DOHH2 (cell line): ENCODE measurements around the gene SAP130.

ENCODE experiments used
- H3F3A ChIP-seq: fragments of 200-600 bp; sonication (generic), shearing (Covaris generic); 2 replicates; pipeline ENCODE4 v1.6.0; 2016; ENCODE audit warnings: antibody characterized with exemption, mild to moderate bottlenecking; ENCODE audit not compliant: control insufficient read depth, insufficient read depth
- H3K27ac ChIP-seq: fragments of 200-600 bp; sonication (generic); 2 replicates; pipeline ENCODE4 v1.5.1; 2014; ENCODE audit warnings: low read depth, mild to moderate bottlenecking, low read length, moderate library complexity
- H3K27me3 ChIP-seq: fragments of 200-600 bp; sonication (generic); 2 replicates; pipeline ENCODE4 v1.6.1; 2014; ENCODE audit warnings: mild to moderate bottlenecking, low read length, mixed read lengths; ENCODE audit not compliant: control insufficient read depth
- H3K36me3 ChIP-seq: fragments of 200-600 bp; sonication (generic); 2 replicates; pipeline ENCODE4 v1.6.1; 2014; ENCODE audit warnings: mild to moderate bottlenecking, low read length, moderate library complexity, mixed read lengths; ENCODE audit not compliant: control insufficient read depth
- H3K4me1 ChIP-seq: fragments of 200-600 bp; sonication (generic); 2 replicates; pipeline ENCODE4 v1.6.1; 2014; ENCODE audit warnings: mild to moderate bottlenecking, low read length, mixed read lengths; ENCODE audit not compliant: control insufficient read depth
- H3K4me2 ChIP-seq: fragments of 200-600 bp; sonication (generic); 2 replicates; pipeline ENCODE4 v1.6.0; 2014; ENCODE audit warnings: mild to moderate bottlenecking, low read length, moderate library complexity
- H3K4me3 ChIP-seq: fragments of 200-600 bp; sonication (generic); 2 replicates; pipeline ENCODE4 v1.5.1; 2014; ENCODE audit warnings: mild to moderate bottlenecking, low read length, mixed read lengths
- H3K79me2 ChIP-seq: fragments of 200-600 bp; sonication (generic); 2 replicates; pipeline ENCODE4 v1.6.1; 2014; ENCODE audit warnings: mild to moderate bottlenecking, low read length, mixed read lengths; ENCODE audit not compliant: control insufficient read depth
- H3K9me2 ChIP-seq: fragments of 200-600 bp; sonication (generic); replicated peaks from 2 replicates; pipeline ENCODE4 v1.6.1; 2014; ENCODE audit warnings: mild to moderate bottlenecking, low read length, mixed read lengths; ENCODE audit not compliant: control insufficient read depth
- H3K9me3 ChIP-seq: fragments of 200-600 bp; sonication (generic); 2 replicates; pipeline ENCODE4 v1.6.1; 2014; ENCODE audit warnings: antibody characterized with exemption, low read length, mixed read lengths; ENCODE audit not compliant: control insufficient read depth, insufficient read depth
- H4K20me1 ChIP-seq: fragments of 200-600 bp; sonication (generic); 2 replicates; pipeline ENCODE4 v1.6.0; 2014; ENCODE audit warnings: low read depth, mild to moderate bottlenecking, antibody characterized with exemption, low read length, moderate library complexity; ENCODE audit not compliant: control insufficient read depth, insufficient read depth
- CTCF ChIP-seq: fragments of 200-600 bp; sonication (generic); IDR thresholded peaks from one replicate; pipeline ENCODE4 v1.5.1; 2014; ENCODE audit warnings: antibody characterized with exemption, mild to moderate bottlenecking, low read depth, low read length; ENCODE audit not compliant: poor library complexity, severe bottlenecking
- EZH2phosphoT487 ChIP-seq: fragments of 200-600 bp; sonication (generic); IDR thresholded peaks from 2 replicates; pipeline ENCODE4 v1.6.1; 2017; ENCODE audit warnings: borderline replicate concordance, mild to moderate bottlenecking, antibody characterized with exemption, low read length, moderate library complexity, mixed read lengths

Gene SAP130

GRCh38 chr2:127993659-127994058, 34.2 kb downstream of the SAP130 start:
- Histone ChIP-seq H3K36me3 (peaks cover 75% of the 10 kb centered on the region), H3K4me3 (no peak overlapping the region), H3F3A (no peaks in the 10 kb centered on the region), H3K4me1 (no peaks in the 10 kb centered on the region), H3K4me2 (no peak overlapping the region), H3K9me2 (no peaks in the 10 kb centered on the region), H3K9me3 (no peaks in the 10 kb centered on the region), H3K27ac (no peak overlapping the region), H4K20me1 (no peaks in the 10 kb centered on the region), H3K27me3 (no peaks in the 10 kb centered on the region), H3K79me2 (no peaks in the 10 kb centered on the region)
- TF ChIP-seq CTCF (no peak), EZH2phosphoT487 (no peak)

GRCh38 chr2:127991742-127992141, 36.1 kb downstream of the SAP130 start:
- Histone ChIP-seq H3K9me2 (no peaks in the 10 kb centered on the region), H3K36me3 (peaks cover 74% of the 10 kb centered on the region), H4K20me1 (no peaks in the 10 kb centered on the region), H3K4me1 (no peaks in the 10 kb centered on the region), H3K27me3 (no peaks in the 10 kb centered on the region), H3K79me2 (no peaks in the 10 kb centered on the region), H3F3A (no peaks in the 10 kb centered on the region), H3K27ac (no peak overlapping the region), H3K4me2 (no peak overlapping the region), H3K9me3 (no peaks in the 10 kb centered on the region), H3K4me3 (no peak overlapping the region)
- TF ChIP-seq EZH2phosphoT487 (no peak), CTCF (no peak)

- TF ChIP-seq EZH2phosphoT487 (no peak), CTCF (no peak)
- Histone ChIP-seq H3K79me2 (no peaks in the 10 kb centered on the region), H3F3A (no peaks in the 10 kb centered on the region), H3K4me2 (no peak overlapping the region), H3K9me2 (no peaks in the 10 kb centered on the region), H3K36me3 (peaks cover 82% of the 10 kb centered on the region), H3K4me1 (no peaks in the 10 kb centered on the region), H4K20me1 (no peaks in the 10 kb centered on the region), H3K27me3 (no peaks in the 10 kb centered on the region), H3K4me3 (no peak overlapping the region), H3K27ac (no peak overlapping the region), H3K9me3 (no peaks in the 10 kb centered on the region)
These were observed 41.2 kb downstream of the SAP130 start for GRCh38 chr2:127986548-127987079.
